Effector memory CD8-positive, alpha-beta T cell (primary cell): ENCODE measurements around the gene RETREG3.

ENCODE experiments used
- ATAC-seq: fragments of 150-1000 bp; cut with Tn5 transposase; replicated peaks from 2 replicates; pipeline ENCODE4 v1.10.0; 2021; ENCODE audit warnings: mild to moderate bottlenecking, moderate library complexity
- DNase-seq, 3 experiments: peaks; one replicate each; pipeline ENCODE4 v3.0.0; 2021
- H3K27ac Mint-ChIP-seq, 2 donors: one replicate each; pipeline ENCODE4 v1.8.0; 2022; ENCODE audit warnings: mild to moderate bottlenecking in 2 of 2, mixed read lengths in 2 of 2, moderate library complexity in 2 of 2
- H3K27me3 Mint-ChIP-seq, 2 donors: one replicate each; pipeline ENCODE4 v1.8.0; 2022; ENCODE audit warnings: mixed read lengths in 2 of 2
- H3K36me3 Mint-ChIP-seq: one replicate; pipeline ENCODE4 v1.8.0; 2022; ENCODE audit warnings: mild to moderate bottlenecking, moderate library complexity, mixed read lengths; ENCODE audit not compliant: insufficient read depth
- H3K4me1 Mint-ChIP-seq, 2 donors: one replicate each; pipeline ENCODE4 v1.8.0; 2022; ENCODE audit warnings: low read depth in 2 of 2, mixed read lengths in 2 of 2
- H3K4me3 Mint-ChIP-seq, 2 donors: one replicate each; pipeline ENCODE4 v1.8.0; 2022; ENCODE audit warnings: mild to moderate bottlenecking in 2 of 2, mixed read lengths in 2 of 2, moderate library complexity in 2 of 2
- H3K9me3 Mint-ChIP-seq, 2 donors: one replicate each; pipeline ENCODE4 v1.8.0; 2022; ENCODE audit warnings: mixed read lengths in 2 of 2

The RETREG3 gene

DNA sequence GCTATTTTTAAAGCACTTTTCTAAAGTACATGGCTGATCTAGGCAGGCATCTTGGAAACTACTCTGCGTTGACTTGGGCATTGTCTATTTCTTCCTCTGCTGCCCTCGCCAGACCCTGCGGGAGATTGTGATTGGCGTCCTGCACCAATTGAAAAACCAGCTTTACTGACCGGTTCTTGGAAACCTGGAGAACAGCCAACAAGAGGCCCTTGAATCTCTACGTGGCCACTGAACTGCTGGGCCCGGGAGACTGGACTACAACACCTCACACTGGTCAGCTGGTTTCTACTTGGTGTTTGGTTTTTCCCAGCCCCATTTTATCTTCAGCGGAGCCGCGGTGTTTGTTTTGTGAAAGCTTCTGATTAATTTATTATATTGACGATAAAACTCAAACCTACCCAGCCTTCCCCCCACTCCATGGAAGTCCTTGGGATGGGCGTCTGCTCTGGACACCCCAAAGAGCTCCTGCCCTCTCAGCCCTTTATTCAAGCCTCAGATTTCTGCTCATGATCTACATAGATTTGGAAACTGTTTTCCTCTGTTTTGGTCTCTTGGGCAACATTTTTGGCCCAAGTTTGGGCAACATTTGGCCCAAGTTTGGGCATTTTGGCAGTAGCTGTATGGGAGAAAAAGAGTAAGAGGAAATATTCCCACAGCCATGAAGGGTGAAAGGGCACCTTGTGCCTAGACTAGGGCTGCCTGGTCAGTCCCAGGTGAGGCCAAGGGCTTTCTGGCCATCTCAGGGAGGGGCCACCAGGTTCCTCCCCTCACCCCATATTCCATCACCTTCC, 37.5 kb downstream of the RETREG3 start:
- ATAC-seq: no peak
- H3K4me3 Mint-ChIP-seq: no peak overlapping the region
- H3K27me3 Mint-ChIP-seq: no peaks in the 10 kb centered on the region
- DNase-seq: no peak
- H3K9me3 Mint-ChIP-seq: no peaks in the 10 kb centered on the region
- no peak overlapping the region for H3K27ac Mint-ChIP-seq
- peaks cover 26 to 28% of the 10 kb centered on the region in 2 donors for H3K4me1 Mint-ChIP-seq
- peaks cover 59% of the 10 kb centered on the region for H3K36me3 Mint-ChIP-seq

DNA sequence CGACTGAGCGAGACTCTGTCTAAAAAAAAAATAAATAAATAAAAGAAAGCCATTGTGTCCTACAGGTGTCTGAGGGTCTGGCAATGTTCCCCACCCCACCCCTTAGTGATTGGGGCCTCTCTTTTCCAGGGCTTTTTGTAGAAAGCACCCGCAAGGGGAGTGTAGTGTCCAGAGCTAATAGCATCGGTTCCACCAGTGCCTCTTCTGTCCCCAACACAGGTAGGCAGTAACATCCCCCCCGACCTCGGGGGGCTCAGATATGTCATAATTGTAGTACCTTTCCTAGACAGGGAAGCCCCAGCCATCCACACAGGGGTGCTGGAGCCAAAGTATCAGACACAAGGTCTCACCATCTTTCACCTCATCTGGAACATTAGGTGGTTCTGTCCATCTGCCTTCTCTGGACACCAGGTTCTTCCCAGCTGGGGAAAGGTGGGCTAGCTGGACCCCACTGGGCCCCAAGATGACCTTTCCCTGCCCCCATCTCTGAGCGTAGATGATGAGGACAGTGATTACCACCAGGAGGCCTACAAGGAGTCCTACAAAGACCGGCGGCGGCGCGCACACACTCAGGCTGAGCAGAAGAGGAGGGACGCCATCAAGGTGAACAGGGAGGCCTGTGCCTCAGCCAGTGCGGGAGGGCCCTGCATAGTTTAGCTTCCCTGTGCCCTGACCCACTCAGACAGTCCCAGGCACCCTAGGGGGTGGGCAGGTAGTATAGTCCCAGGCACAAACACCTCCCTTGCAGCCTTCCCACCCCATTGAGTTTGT, 40.6 kb downstream of the RETREG3 start:
- H3K36me3 Mint-ChIP-seq: peaks cover 72% of the 10 kb centered on the region

DNA sequence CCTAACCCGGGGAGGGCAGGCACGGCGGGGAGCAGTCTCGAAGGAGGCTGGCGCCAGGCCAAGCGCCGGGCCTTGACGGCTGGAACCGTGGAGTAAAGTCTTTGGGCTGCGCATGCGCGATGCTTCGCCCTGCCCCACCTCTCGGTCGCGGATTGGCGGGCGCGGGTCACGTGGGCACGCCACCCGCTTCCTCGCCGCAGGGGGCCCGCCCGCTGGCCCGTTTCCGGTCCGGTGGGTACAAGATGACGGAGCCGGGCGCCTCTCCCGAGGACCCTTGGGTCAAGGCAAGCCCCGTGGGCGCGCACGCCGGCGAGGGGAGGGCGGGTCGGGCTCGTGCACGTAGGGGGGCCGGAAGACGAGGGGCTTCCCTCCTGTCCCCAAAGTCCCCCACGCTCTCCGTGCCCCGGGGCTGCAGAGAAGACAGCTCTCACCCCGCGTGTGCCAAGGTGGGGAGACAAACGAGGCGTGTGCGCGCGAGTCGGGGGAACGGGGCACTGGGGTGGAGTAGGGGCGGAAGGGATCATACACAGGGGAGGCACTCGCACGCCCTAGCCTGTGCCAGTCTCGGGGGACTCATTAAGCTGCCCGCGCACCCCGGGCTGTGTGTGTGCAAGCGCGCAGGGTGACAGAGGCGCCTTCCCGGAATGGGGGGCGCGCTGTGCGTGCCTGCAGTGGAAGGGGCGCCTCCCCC, 42.1 kb downstream of the RETREG3 start, which contains the start of gene MLX:
Gene MLX, plus strand, starts transcription at position 218 of the 691 bp plus-strand sequence. Its CDS starts 25 bp downstream, at position 243.
- H3K27me3 Mint-ChIP-seq: no peaks in the 10 kb centered on the region
- peak within 1 kb of the TSS; percentile 88 to 93 for H3K27ac Mint-ChIP-seq
- DNase-seq: peak; percentile 84 to 89 (median 87)
- peak within 1 kb of the TSS; percentile 87 to 98 for H3K4me3 Mint-ChIP-seq
- no peaks in the 10 kb centered on the region for H3K9me3 Mint-ChIP-seq
- ATAC-seq: peak; percentile 76
- peaks cover 39% of the 10 kb centered on the region in 2 donors for H3K4me1 Mint-ChIP-seq
- peaks cover 67% of the 10 kb centered on the region for H3K36me3 Mint-ChIP-seq

More for the DNA sequence above, 40.6 kb downstream of the RETREG3 start:
- no peak for DNase-seq
- ATAC-seq: no peak
- Mint-ChIP-seq H3K4me3 (peak overlapping the region; percentile 87 to 98), H3K9me3 (no peaks in the 10 kb centered on the region), H3K27ac (no peak overlapping the region), H3K4me1 (peaks cover 34 to 35% of the 10 kb centered on the region in 2 donors), H3K27me3 (no peaks in the 10 kb centered on the region)

DNA sequence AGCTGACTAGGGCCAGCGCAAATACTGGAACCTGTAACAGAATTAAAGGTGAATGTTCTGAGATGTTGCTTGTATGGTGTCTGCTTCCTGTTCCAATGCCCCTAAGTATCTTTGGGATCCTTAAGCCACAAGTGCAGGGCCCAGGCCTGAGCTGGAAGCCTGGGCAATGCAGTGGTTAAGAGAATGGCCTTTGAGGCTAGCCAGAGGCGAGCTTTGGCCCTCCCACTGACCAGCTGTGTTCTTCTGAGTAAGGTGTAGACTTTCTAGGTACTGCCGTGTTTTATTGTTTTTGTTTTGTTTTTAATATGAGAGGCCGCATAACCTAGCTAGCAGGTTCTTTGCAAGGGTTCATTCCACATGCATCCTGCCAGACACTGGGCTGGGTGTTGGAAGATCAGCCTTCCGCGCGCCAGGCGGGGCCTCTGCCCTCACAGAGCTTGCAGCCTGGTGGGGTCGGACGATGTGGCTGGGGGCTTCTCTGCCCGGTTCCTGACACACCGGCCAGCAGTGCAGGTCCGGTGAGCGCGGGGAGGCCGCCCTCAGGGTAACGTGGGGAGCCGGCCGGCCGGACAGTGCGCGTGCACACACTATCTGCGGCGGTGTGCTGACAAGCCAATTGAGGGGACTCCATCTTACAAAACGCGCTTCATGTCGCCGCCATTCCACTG, 42.8 kb downstream of the RETREG3 start:
- H3K36me3 Mint-ChIP-seq: peaks cover 67% of the 10 kb centered on the region
- no peaks in the 10 kb centered on the region for H3K27me3 Mint-ChIP-seq
- no peaks in the 10 kb centered on the region for H3K9me3 Mint-ChIP-seq
- H3K27ac Mint-ChIP-seq: peak overlapping the region; percentile 88 to 93
- ATAC-seq (no peak), DNase-seq (no peak)
- H3K4me1 Mint-ChIP-seq: peaks cover 42 to 43% of the 10 kb centered on the region in 2 donors
- H3K4me3 Mint-ChIP-seq: peak overlapping the region; percentile 87 to 98

DNA sequence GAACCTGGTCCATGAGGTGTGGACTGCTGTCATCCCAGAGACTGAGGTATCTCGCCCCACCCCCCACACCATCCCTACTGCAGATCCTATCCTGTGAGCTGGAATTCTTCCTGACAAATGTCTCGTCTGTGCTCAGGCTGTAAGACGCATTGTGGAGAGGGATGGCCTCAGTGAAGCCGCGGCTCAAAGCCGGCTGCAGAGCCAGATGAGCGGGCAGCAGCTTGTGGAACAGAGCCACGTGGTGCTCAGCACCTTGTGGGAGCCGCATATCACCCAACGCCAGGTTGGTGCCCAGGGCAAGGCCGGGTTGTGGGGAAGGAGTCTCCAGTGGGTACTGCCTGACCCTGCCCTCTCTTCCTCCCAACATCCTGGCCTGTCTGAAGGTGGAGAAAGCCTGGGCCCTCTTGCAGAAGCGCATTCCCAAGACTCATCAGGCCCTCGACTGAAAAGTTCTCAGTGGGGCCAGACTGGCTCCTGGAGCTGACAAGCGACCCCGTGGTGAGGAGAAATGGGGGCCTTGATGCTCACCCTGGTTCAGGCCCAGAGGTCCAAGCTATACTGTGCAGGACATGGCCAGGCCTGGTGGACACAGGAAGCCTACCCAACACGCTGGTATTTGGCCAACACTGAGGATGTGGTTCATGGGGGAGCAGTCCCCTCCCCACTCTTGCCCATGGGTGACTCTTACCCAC, 43.5 kb downstream of the RETREG3 start:
- peak overlapping the region; percentile 87 to 98 for H3K4me3 Mint-ChIP-seq
- H3K9me3 Mint-ChIP-seq: no peaks in the 10 kb centered on the region
- peaks cover 40 to 43% of the 10 kb centered on the region in 2 donors for H3K4me1 Mint-ChIP-seq
- peaks cover 67% of the 10 kb centered on the region for H3K36me3 Mint-ChIP-seq
- H3K27ac Mint-ChIP-seq: peak overlapping the region; percentile 88 to 93
- ATAC-seq: no peak
- H3K27me3 Mint-ChIP-seq: no peaks in the 10 kb centered on the region
- DNase-seq: no peak

DNA sequence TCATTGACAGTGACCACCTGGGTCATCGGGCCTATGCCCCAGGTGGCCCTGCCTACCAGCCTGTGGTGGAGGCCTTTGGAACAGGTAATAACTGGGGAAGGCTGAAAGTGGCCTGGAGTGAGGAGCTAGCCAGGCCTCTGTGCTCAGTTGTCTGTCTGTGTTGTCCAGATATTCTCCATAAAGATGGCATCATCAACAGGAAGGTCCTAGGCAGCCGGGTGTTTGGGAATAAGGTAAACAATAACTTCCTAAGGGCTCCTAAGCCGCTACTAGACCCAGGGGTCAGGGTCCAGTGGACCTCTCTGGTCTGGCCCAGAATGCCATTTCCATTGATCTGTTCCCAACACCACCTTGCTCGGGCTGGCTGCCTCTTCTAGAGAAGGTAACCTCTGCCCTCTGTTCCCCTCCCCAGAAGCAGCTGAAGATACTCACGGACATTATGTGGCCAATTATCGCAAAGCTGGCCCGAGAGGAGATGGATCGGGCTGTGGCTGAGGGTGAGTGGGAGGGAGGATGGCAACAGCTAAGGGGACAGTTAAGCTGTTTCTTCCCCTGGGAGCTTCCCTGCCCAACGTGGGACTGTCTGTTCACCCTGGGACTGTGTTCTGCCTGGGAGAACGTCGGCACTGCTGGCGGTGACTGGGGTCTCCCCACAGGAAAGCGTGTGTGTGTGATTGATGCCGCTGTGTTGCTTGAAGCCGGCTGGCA, 44.2 kb downstream of the RETREG3 start:
- ATAC-seq (no peak), DNase-seq (no peak)
- H3K4me3 Mint-ChIP-seq: no peak overlapping the region
- H3K36me3 Mint-ChIP-seq: peaks cover 60% of the 10 kb centered on the region
- no peaks in the 10 kb centered on the region for H3K27me3 Mint-ChIP-seq
- H3K27ac Mint-ChIP-seq: peak overlapping the region in 1 of 2 donors; percentile 22
- H3K9me3 Mint-ChIP-seq: no peaks in the 10 kb centered on the region
- H3K4me1 Mint-ChIP-seq: peaks cover 40 to 43% of the 10 kb centered on the region in 2 donors

DNA sequence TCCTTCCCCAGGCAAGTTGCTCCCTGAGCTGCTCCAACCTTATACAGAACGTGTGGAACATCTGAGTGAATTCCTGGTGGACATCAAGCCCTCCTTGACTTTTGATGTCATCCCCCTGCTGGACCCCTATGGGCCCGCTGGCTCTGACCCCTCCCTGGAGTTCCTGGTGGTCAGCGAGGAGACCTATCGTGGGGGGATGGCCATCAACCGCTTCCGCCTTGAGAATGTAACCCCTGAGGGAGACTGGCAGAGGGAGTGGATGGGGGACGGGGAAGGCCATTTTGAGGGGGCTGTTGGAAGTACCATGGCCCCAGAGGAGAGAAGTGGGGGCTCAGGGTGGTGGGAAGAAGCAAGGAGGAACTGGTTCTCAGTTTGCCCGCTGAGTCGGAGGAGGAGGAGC, 45.2 kb downstream of the RETREG3 start:
- H3K27me3 Mint-ChIP-seq: no peaks in the 10 kb centered on the region
- ATAC-seq: no peak
- H3K9me3 Mint-ChIP-seq: no peaks in the 10 kb centered on the region
- H3K4me3 Mint-ChIP-seq: peak overlapping the region; percentile 62 to 90
- no peak for DNase-seq
- peak overlapping the region in 1 of 2 donors; percentile 92 for H3K27ac Mint-ChIP-seq
- H3K4me1 Mint-ChIP-seq: peaks cover 42% of the 10 kb centered on the region in 2 donors
- peaks cover 57% of the 10 kb centered on the region for H3K36me3 Mint-ChIP-seq

DNA sequence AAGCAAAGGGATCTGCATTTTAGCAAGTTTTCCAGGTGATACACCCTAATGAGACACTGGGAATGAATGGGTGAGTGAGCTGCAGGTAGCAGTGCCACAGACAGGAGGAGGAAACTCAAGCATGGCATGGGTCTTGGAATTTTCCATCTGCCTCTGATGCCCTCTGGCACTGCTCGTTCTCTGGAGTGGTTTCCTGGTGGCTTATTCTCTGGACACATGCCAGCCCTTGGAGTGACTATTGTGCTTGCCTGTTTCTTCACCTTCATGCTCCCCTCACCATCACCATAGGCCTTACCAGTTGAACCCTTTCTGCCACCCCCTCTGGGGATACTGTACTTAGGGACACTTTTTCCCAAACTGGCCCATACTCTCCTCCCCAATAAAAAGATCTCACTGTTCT, 45.6 kb downstream of the RETREG3 start:
- Mint-ChIP-seq H3K27me3 (no peaks in the 10 kb centered on the region), H3K27ac (peak overlapping the region in 1 of 2 donors; percentile 92), H3K36me3 (peaks cover 55% of the 10 kb centered on the region), H3K9me3 (no peaks in the 10 kb centered on the region), H3K4me3 (peak overlapping the region; percentile 62 to 90), H3K4me1 (peaks cover 38 to 39% of the 10 kb centered on the region in 2 donors)
- ATAC-seq: no peak
- no peak for DNase-seq

DNA sequence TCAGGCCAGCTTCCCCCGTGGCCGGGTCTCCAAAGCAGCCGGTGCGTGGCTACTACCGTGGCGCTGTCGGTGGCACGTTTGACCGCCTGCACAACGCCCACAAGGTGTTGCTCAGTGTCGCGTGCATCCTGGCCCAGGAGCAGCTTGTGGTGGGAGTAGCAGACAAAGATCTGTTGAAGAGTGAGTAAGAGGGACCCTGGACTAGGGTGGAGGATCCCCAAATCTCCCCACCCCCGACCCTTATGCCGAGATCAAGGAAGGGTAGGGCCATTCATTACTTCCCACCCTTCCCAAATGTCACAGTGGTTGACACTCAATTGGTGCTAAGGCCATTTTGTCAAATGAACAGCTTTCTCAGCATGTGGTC, 46.0 kb downstream of the RETREG3 start:
- Mint-ChIP-seq H3K4me3 (peak overlapping the region; percentile 90), H3K36me3 (peaks cover 54% of the 10 kb centered on the region), H3K27me3 (no peaks in the 10 kb centered on the region), H3K9me3 (no peaks in the 10 kb centered on the region), H3K4me1 (peaks cover 36 to 38% of the 10 kb centered on the region in 2 donors), H3K27ac (peak overlapping the region in 1 of 2 donors; percentile 92)
- ATAC-seq: no peak
- no peak for DNase-seq

DNA sequence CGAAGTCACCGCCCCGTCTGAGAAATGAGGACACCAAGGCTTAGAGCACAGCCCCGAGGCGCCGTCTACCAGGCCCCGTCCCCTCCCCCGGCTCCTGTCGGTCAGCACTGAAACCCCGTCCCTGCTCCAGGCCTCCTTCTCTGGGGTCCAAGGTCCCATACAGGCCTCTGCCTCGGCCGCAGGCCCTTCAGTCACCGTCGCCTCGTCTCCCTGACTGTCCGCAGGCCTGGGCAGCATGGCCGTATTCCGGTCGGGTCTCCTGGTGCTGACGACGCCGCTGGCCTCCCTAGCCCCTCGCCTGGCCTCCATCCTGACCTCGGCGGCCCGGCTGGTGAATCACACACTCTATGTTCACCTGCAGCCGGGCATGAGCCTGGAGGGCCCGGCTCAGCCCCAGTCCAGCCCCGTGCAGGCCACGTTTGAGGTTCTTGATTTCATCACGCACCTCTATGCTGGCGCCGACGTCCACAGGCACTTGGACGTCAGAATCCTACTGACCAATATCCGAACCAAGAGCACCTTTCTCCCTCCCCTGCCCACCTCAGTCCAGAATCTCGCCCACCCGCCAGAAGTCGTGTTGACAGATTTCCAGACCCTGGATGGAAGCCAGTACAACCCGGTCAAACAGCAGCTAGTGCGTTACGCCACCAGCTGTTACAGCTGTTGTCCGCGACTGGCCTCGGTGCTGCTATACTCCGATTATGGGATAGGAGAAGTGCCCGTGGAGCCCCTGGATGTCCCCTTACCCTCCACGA, 46.6 kb downstream of the RETREG3 start:
- H3K27me3 Mint-ChIP-seq: no peaks in the 10 kb centered on the region
- DNase-seq: no peak
- peaks cover 32 to 34% of the 10 kb centered on the region in 2 donors for H3K4me1 Mint-ChIP-seq
- H3K36me3 Mint-ChIP-seq: peaks cover 48% of the 10 kb centered on the region
- no peaks in the 10 kb centered on the region for H3K9me3 Mint-ChIP-seq
- peak overlapping the region; percentile 91 to 92 for H3K27ac Mint-ChIP-seq
- peak overlapping the region; percentile 90 for H3K4me3 Mint-ChIP-seq
- no peak for ATAC-seq

DNA sequence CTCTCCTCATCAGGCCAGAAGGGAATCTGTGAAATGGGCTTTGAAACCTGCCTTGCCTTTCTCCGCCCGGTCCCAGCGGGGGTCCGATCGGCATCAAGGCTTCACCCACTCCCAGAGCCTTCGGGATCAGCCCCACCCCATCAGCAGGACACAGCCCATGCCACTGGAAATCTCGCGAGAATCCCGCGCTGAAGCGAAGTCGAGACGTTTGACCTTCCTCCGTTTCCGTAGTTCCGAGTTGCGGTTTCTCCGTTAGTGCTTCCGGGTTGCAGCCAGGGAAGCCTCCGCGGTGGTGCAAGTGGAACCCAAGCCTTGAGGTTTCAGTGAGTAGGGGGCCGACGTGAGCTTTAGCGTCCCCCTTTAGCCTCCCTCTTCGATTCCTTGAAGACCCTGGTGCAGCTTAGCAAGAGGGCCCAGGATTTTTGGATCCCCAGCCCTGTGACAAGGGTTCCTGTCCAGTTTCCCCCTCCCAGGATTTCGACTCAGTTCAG, 47.2 kb downstream of the RETREG3 start, which contains the start of gene COASY:
Gene COASY, plus strand, starts transcription at position 252 of the 491 bp plus-strand sequence. CDS start 475 bp downstream, outside the sequence.
- H3K36me3 Mint-ChIP-seq: peaks cover 43% of the 10 kb centered on the region
- peak within 1 kb of the TSS; percentile 91 to 92 for H3K27ac Mint-ChIP-seq
- H3K9me3 Mint-ChIP-seq: no peaks in the 10 kb centered on the region
- peak within 1 kb of the TSS; percentile 90 for H3K4me3 Mint-ChIP-seq
- H3K27me3 Mint-ChIP-seq: no peaks in the 10 kb centered on the region
- ATAC-seq (peak; percentile 69), DNase-seq (peak; percentile 88 to 90 (median 89))
- peaks cover 27 to 31% of the 10 kb centered on the region in 2 donors for H3K4me1 Mint-ChIP-seq
